A673 (cell line): ENCODE data around the gene MMP14. TPM values are rescaled to one million over a fixed set of nuclear protein-coding genes. Genes with fewer than 3 reads are reported as not detected.

Experiments
- BruUV-seq: library from RNA; stranded (reverse); fragments of 400-500 nt; replicated peaks from 2 replicates; lab custom pipeline; 2021; lab: Mats Ljungman, UMichigan
- CTCF ChIA-PET: fragments of 300-600 bp; sonication (Branson Sonifier 250); formaldehyde crosslinking; loops from one replicate; lab custom pipeline; 2022; ENCODE audit warnings: antibody characterized with exemption; lab: Charles Lee
- POLR2A ChIA-PET: fragments of 300-600 bp; sonication (Branson Sonifier 250); formaldehyde crosslinking; loops from one replicate; lab custom pipeline; 2022; ENCODE audit warnings: antibody characterized with exemption; ENCODE audit not compliant: low non-redundant PET; lab: Charles Lee
- DNase-seq: peaks from one replicate; pipeline ENCODE4 v3.0.0-alpha.2; 2015; ENCODE audit warnings: low spot score
- H3K27ac ChIP-seq: fragments of 200-600 bp; sonication (generic); 2 replicates; pipeline ENCODE4 v1.5.1; 2016; ENCODE audit warnings: mixed run types, low read depth, mild to moderate bottlenecking, mixed read lengths, antibody characterized with exemption, low read length; ENCODE audit not compliant: poor library complexity, severe bottlenecking
- H3K27me3 ChIP-seq: fragments of 200-600 bp; sonication (generic); replicated peaks from 2 replicates; pipeline ENCODE4 v1.6.1; 2017; ENCODE audit warnings: mixed run types, low read depth, mild to moderate bottlenecking, mixed read lengths, antibody characterized with exemption, low read length; ENCODE audit not compliant: insufficient read depth, poor library complexity
- H3K36me3 ChIP-seq: fragments of 200-600 bp; sonication (generic); 2 replicates; pipeline ENCODE4 v1.6.1; 2016; ENCODE audit warnings: mixed run types, mild to moderate bottlenecking, mixed read lengths, antibody characterized with exemption, low read length; ENCODE audit not compliant: insufficient read depth, poor library complexity, severe bottlenecking
- H3K4me1 ChIP-seq: fragments of 200-600 bp; sonication (generic); 2 replicates; pipeline ENCODE4 v1.6.1; 2017; ENCODE audit warnings: mixed run types, mild to moderate bottlenecking, mixed read lengths, antibody characterized with exemption, low read length; ENCODE audit not compliant: insufficient read depth, poor library complexity, severe bottlenecking
- H3K4me3 ChIP-seq: fragments of 200-600 bp; sonication (generic); 2 replicates; pipeline ENCODE4 v1.5.1; 2016; ENCODE audit warnings: low read depth, mixed run types, mild to moderate bottlenecking, mixed read lengths, low read length; ENCODE audit not compliant: poor library complexity, severe bottlenecking
- H3K9me3 ChIP-seq: fragments of 200-600 bp; sonication (generic); 2 replicates; pipeline ENCODE4 v1.6.1; 2016; ENCODE audit warnings: mixed run types, low read depth, mild to moderate bottlenecking, mixed read lengths, antibody characterized with exemption, low read length; ENCODE audit not compliant: poor library complexity, severe bottlenecking
- CTCF ChIP-seq: fragments of 300-800, 200-600 bp; sonication (generic); conservative IDR thresholded peaks from 2 replicates; pipeline ENCODE4 v1.5.1; 2017; ENCODE audit warnings: low read depth, mild to moderate bottlenecking, antibody characterized with exemption, low read length, moderate library complexity, mixed read lengths
- EZH2 ChIP-seq: fragments of 200-600 bp; sonication (generic); IDR thresholded peaks from 2 replicates; pipeline ENCODE4 v1.6.1; 2017; ENCODE audit warnings: borderline replicate concordance, low read depth, mild to moderate bottlenecking, mixed read lengths, antibody characterized with exemption, low read length; ENCODE audit not compliant: poor library complexity, severe bottlenecking
- intact Hi-C: fragments of 100-400 bp; cut with micrococcal nuclease; formaldehyde crosslinking; loops from one replicate; pipeline ENCODE4 v1.10.0; 2022; ENCODE audit not compliant: unreplicated experiment
- total RNA-seq: library from RNA; stranded (reverse); gene quantifications from 2 replicates; pipeline ENCODE4 v1.2.3, GENCODE V29; 2021

The MMP14 gene
- total RNA-seq, 1 experiment from 2014 or later: 91.3 TPM

GRCh38 chr14:22871224-22872032 is 35.0 kb downstream of the MMP14 start, which contains the start of gene LRP10:
Gene LRP10 (plus strand): TSS chr14:22871740. CDS start chr14:22872304, 564 bp downstream.
- Histone ChIP-seq H3K27me3 (no peaks in the 10 kb centered on the region), H3K9me3 (no peaks in the 10 kb centered on the region), H3K4me1 (peaks cover 13% of the 10 kb centered on the region), H3K4me3 (peak within 1 kb of the TSS; percentile 96), H3K36me3 (no peaks in the 10 kb centered on the region), H3K27ac (peak within 1 kb of the TSS; percentile 75)
- ChIA-PET POLR2A (interaction anchor here (0.7 to 0.8 kb wide), 2 partner anchors 78 to 182 kb away, joined by 3 to 5 read pairs; no protein-coding TSS in a partner anchor), CTCF (interaction anchor here (1.1 to 1.2 kb wide), 2 partner anchors 11 to 48 kb away, joined by 3 to 4 read pairs; partner anchors contain the start of gene REM2)
- DNase-seq: peak; percentile 55
- intact Hi-C loops: no loop called here
- no TSS peak for BruUV-seq
- TF ChIP-seq CTCF: no peak
- no peak for TF ChIP-seq EZH2

GRCh38 chr14:22872033-22872832 is 35.8 kb downstream of the MMP14 start:
- H3K9me3 ChIP-seq: no peaks in the 10 kb centered on the region
- intact Hi-C loops: no loop called here
- no TSS peak for BruUV-seq
- POLR2A ChIA-PET: no interaction called here
- peak overlapping the region; percentile 96 for H3K4me3 ChIP-seq
- H3K27me3 ChIP-seq: no peaks in the 10 kb centered on the region
- DNase-seq: peak; percentile 83
- peak overlapping the region; percentile 75 for H3K27ac ChIP-seq
- H3K4me1 ChIP-seq: peaks cover 12% of the 10 kb centered on the region
- CTCF ChIA-PET: interaction anchor here (0.5 to 1.2 kb wide), 9 partner anchors 11 to 483 kb away, joined by 3 to 10 read pairs (median 4); partner anchors contain the start of genes PRMT5 and REM2
- no peaks in the 10 kb centered on the region for H3K36me3 ChIP-seq
- peak; percentile 97 for TF ChIP-seq CTCF
- no peak for TF ChIP-seq EZH2

- TF ChIP-seq EZH2 (no peak), CTCF (no peak)
- peaks cover 12% of the 10 kb centered on the region for H3K4me1 ChIP-seq
- H3K27me3 ChIP-seq: no peaks in the 10 kb centered on the region
- CTCF ChIA-PET: interaction anchor here (0.5 to 1.1 kb wide), 8 partner anchors 14 to 484 kb away, joined by 3 to 10 read pairs (median 4); partner anchors contain the start of gene PRMT5
- no peak overlapping the region for H3K27ac ChIP-seq
- BruUV-seq: no TSS peak
- no peak for DNase-seq
- POLR2A ChIA-PET: interaction anchor here (0.5 kb wide), 1 partner anchor 21 kb away, joined by 3 read pairs; no protein-coding TSS in a partner anchor
- H3K36me3 ChIP-seq: no peaks in the 10 kb centered on the region
- intact Hi-C loops: no loop called here
- H3K9me3 ChIP-seq: no peaks in the 10 kb centered on the region
- H3K4me3 ChIP-seq: peak overlapping the region; percentile 96
Measured at GRCh38 chr14:22872833-22873520, 36.6 kb downstream of the MMP14 start.
